ENCODE measurements around the gene CCL18. TPM values are rescaled to one million over a fixed set of nuclear protein-coding genes. Genes with fewer than 3 reads are reported as not detected.

CCL18 gene
- polyA plus RNA-seq = not detected in 2 replicates

DNA sequence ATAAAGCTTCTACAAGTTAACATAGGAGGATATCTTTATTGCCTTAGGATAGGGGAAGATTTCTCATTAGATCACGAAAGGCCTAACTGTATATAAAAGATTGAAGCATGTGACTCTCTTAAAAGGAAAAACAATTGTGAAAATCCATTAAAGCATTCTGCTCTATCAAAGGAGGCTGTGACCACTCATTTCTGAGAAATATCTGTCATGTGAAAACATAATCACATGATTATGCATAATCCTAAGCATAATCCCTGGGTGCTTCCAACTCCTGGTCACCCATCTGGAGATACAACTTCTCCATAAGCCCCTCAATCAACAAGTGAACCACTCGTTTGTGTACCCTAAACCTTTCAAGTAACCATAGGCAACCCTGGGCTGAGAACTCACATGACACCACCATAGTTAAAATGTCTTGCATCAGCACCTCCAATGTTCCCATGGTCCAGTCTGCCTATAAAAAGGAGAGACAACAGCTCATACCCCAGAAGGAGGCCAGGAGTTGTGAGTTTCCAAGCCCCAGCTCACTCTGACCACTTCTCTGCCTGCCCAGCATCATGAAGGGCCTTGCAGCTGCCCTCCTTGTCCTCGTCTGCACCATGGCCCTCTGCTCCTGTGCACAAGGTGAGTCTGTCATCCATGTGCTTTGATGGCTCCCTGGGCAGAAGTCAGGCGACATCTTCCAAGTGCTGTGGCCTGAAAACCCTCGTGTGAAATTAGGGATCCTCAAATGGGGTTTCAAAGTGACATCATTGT, at the start of gene CCL18:
Gene CCL18, plus strand, starts transcription at position 487 of the 756 bp plus-strand sequence. Its CDS starts 71 bp downstream, at position 558.

GRCh38 chr17:36017799-36018198, 46.3 kb upstream of the CCL18 start, which contains the start of gene CCL23:
TSS of gene CCL23 (minus strand) at chr17:36017972. CDS start at chr17:36017897, 75 bp downstream.

GRCh38 chr17:36089888-36090836, 26.1 kb downstream of the CCL18 start, which contains the start of gene CCL3:
TSS of gene CCL3 (minus strand) at chr17:36090143. CDS start at chr17:36090058, 85 bp downstream.

GRCh38 chr17:36103401-36103975, 39.4 kb downstream of the CCL18 start, which contains the start of gene CCL4:
TSS of gene CCL4 (plus strand) at chr17:36103827. CDS start at chr17:36103906, 79 bp downstream.

Other genes starting within 250 kb of the CCL18 start
- gene HEATR9, start 195.4 kb upstream of the CCL18 start, polyA plus RNA-seq = not detected in 2 replicates
- gene CCL5, start 183.9 kb upstream of the CCL18 start, polyA plus RNA-seq = not detected in 2 replicates
- 3.4 TPM in 1 of 2 replicates, not detected in the other for gene RDM1, start 133.5 kb upstream of the CCL18 start, polyA plus RNA-seq
- gene LYZL6, start 120.6 kb upstream of the CCL18 start, polyA plus RNA-seq = not detected in 2 replicates
- not detected in 2 replicates for gene CCL16, start 82.8 kb upstream of the CCL18 start, polyA plus RNA-seq
- not detected in 2 replicates for gene CCL14, start 77.5 kb upstream of the CCL18 start, polyA plus RNA-seq
- gene CCL15, start 62.7 kb upstream of the CCL18 start, polyA plus RNA-seq = not detected in 2 replicates
- not detected in 2 replicates for gene CCL23, start 46.3 kb upstream of the CCL18 start, polyA plus RNA-seq
- not detected in 2 replicates for gene CCL3, start 25.9 kb downstream of the CCL18 start, polyA plus RNA-seq
- not detected in 2 replicates for gene CCL4, start 39.6 kb downstream of the CCL18 start, polyA plus RNA-seq
- gene TBC1D3B, start 112.4 kb downstream of the CCL18 start, polyA plus RNA-seq = not detected in 2 replicates
- not detected in 2 replicates for gene CCL3L1, start 132.5 kb downstream of the CCL18 start, polyA plus RNA-seq
- gene CCL4L2, start 146.8 kb downstream of the CCL18 start, polyA plus RNA-seq = 1.2 TPM in 1 of 2 replicates, not detected in the other
- gene TBC1D3I, start 200.3 kb downstream of the CCL18 start, polyA plus RNA-seq = 0.13 TPM in 1 of 2 replicates, not detected in the other